Measurements from ENCODE around the gene TMEM255A. TPM values are rescaled to one million over a fixed set of nuclear protein-coding genes. Genes with fewer than 3 reads are reported as not detected.
A peak's percentile ranks its signal among the peaks of the same experiment; 100 is the strongest.

The TMEM255A gene
- total RNA-seq, 1 donor from 2014 or later, result 1.5 TPM

DNA sequence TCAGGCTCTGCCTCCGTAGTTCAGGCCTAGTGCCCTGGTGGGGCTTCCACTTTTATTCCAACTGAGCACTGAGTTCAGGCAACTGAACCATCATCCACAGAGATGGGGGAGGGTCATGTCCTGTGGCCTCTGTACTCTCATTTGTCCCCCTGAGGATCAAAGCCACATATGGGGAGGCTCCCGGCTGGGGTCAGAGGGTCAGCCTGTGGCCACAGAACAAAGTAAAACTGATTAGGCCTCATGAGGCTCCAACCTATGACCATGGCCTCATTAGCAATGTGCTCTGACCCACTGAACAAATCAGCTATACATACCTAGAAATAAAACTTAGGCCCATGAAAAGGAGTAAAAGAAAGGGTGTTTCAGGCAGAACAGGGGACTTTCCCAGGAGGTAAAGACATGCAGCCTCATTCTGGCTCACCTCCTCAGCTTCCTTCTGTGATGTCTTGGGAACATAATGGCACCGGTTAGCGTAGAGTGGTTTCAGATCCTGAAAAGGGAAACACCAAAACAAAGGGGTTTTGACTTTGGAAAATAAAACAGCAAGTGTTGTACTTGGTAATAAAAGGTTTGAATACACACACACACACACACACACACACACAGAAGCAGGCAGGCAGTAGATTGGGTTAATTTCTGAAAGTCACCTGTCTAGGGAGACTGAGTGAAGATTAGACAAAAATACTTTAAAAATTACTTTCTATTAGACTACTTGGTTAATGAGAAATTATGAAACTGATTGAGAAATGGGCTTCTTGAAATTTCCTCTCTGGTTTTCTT is 24.3 kb downstream of the TMEM255A start:
- H3K9me3 ChIP-seq, result no peaks in the 10 kb centered on the region
- no peak overlapping the region for H3K4me3 ChIP-seq
- DNase-seq (no peak), ATAC-seq (no peak)
- intact Hi-C loops (cut with DNase I), result no loop called here
- H3K4me1 ChIP-seq, result no peaks in the 10 kb centered on the region
- no peak overlapping the region for H3K27ac ChIP-seq
- H3K36me3 ChIP-seq, result no peaks in the 10 kb centered on the region
- TF ChIP-seq, protein P1, sequence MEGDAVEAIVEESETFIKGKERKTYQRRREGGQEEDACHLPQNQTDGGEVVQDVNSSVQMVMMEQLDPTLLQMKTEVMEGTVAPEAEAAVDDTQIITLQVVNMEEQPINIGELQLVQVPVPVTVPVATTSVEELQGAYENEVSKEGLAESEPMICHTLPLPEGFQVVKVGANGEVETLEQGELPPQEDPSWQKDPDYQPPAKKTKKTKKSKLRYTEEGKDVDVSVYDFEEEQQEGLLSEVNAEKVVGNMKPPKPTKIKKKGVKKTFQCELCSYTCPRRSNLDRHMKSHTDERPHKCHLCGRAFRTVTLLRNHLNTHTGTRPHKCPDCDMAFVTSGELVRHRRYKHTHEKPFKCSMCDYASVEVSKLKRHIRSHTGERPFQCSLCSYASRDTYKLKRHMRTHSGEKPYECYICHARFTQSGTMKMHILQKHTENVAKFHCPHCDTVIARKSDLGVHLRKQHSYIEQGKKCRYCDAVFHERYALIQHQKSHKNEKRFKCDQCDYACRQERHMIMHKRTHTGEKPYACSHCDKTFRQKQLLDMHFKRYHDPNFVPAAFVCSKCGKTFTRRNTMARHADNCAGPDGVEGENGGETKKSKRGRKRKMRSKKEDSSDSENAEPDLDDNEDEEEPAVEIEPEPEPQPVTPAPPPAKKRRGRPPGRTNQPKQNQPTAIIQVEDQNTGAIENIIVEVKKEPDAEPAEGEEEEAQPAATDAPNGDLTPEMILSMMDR (IDR thresholded peaks at IDR 0.05), result no peak
- H3K27me3 ChIP-seq, result no peaks in the 10 kb centered on the region

DNA sequence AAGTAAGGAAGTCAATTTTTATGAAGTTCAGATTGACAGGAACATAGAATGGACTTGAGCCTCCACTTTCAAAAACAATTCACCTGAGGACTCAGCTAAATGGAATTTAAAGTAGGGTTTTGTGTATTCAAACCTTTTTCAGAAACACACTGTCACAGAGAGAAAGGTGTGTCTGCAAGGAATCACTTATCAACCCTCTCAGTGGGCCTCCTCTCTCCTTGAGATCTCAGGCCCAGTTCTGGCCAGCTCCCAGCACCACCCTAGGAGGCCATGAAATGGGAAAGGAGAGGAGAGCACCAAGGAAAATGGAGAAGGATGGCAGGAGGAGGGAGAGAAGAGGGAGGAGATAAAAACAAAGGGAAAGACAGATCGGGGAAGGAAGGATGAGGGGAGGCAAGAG is 28.6 kb downstream of the TMEM255A start:
- no peaks in the 10 kb centered on the region for H3K9me3 ChIP-seq
- peak; percentile 49 for ATAC-seq
- H3K4me1 ChIP-seq, result no peaks in the 10 kb centered on the region
- no peaks in the 10 kb centered on the region for H3K27me3 ChIP-seq
- intact Hi-C loops (cut with DNase I), result no loop called here
- no peaks in the 10 kb centered on the region for H3K36me3 ChIP-seq
- no peak for DNase-seq
- H3K27ac ChIP-seq, result no peak overlapping the region
- TF ChIP-seq, protein P1 (IDR thresholded peaks at IDR 0.05), result no peak
- H3K4me3 ChIP-seq, result no peak overlapping the region

DNA sequence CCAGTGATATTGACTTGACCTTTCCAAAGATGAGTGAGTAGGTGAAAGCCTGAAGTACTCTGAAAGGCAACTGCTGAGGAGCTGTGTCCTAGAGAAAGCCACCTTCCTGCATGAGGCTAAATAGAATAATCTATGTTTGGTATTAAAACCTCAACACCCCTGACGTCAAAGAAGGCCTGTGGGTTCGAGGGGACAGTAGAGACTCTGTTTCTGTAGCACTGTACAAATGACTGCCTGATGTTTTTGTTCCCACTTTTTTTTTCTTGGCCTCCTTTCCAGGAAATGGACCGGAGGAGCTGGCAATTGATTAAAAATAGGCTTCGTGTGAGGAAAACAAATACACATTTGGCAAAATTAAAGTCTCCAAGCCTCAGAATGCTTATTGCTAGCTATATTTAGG is 29.5 kb downstream of the TMEM255A start:
- no peak overlapping the region for H3K27ac ChIP-seq
- intact Hi-C loops (cut with DNase I), result no loop called here

DNA sequence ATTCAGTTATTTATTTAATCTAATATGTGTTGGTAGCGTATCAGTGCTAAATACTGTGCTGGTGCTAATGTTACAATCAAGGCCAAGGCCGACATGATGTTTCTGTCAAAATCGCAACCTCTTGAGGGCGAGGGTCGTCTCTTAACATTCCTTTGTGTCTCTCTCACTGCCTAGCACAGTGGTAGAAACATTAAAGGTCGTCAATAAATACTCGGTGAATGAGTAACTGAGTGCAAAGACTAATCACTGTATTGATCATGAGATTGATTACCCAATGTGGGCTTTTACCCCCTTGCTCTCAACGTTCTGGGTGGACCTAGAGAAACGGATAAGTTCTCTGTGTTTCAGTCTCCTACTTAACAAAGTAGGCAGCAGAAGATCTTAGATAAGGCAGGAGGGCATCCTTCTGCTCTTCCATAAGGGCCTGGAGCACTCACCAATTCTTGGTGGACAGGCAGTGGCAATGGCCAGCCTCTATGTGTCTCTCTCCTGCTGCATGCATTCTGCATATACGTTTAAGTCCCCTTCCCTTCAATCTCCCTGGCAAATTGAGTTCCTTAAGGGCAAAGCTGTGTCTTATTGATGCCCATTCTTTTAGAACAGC is 30.1 kb downstream of the TMEM255A start:
- DNase-seq (no peak), ATAC-seq (no peak)
- Histone ChIP-seq H3K9me3 (no peaks in the 10 kb centered on the region), H3K27ac (no peak overlapping the region), H3K4me3 (no peak overlapping the region), H3K4me1 (no peaks in the 10 kb centered on the region), H3K36me3 (no peaks in the 10 kb centered on the region), H3K27me3 (no peaks in the 10 kb centered on the region)
- intact Hi-C loops (cut with DNase I), result no loop called here
- TF ChIP-seq, protein P1 (IDR thresholded peaks at IDR 0.05), result no peak

More for the DNA sequence above, 29.5 kb downstream of the TMEM255A start:
- ATAC-seq, result no peak
- TF ChIP-seq, protein P1 (IDR thresholded peaks at IDR 0.05), result no peak
- Histone ChIP-seq H3K4me3 (no peak overlapping the region), H3K27me3 (no peaks in the 10 kb centered on the region), H3K4me1 (no peaks in the 10 kb centered on the region), H3K36me3 (no peaks in the 10 kb centered on the region), H3K9me3 (no peaks in the 10 kb centered on the region)
- no peak for DNase-seq

DNA sequence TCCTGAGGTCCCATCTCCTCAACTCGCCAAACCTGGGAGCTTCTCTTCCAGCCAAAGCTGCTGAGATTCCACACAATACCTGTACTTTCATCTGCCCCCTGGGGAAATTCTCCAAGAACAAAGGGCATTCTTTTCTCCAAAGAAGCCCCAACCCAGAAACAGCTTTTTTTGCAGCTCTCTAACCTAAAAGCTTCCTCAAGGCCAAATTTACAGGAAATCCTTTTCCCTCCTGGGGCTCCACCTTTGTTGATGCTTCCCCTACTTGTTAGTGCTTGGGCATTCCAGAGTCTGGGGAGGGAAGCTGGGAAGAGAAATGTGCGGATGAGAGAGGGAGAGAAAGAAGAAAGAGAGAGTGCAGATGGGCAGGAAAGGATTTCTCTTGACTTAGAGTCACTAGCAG is 36.3 kb downstream of the TMEM255A start:
- DNase-seq, result no peak
- no peaks in the 10 kb centered on the region for H3K36me3 ChIP-seq
- intact Hi-C loops (cut with DNase I), result no loop called here
- H3K4me1 ChIP-seq, result peaks cover 6% of the 10 kb centered on the region
- H3K9me3 ChIP-seq, result no peaks in the 10 kb centered on the region
- TF ChIP-seq, protein P1 (IDR thresholded peaks at IDR 0.05), result no peak
- no peak overlapping the region for H3K4me3 ChIP-seq
- H3K27me3 ChIP-seq, result no peaks in the 10 kb centered on the region
- H3K27ac ChIP-seq, result no peak overlapping the region
- ATAC-seq, result no peak
